GM19395 (cell line): ENCODE results near the gene ZNF564.
"Not testable (repeated sequence)": the region's sequence is repeated elsewhere in the genome, so short reads cannot be mapped to it uniquely, and the experiment has no call there.

Experiments used
- ATAC-seq: cut with Tn5 transposase; IDR thresholded peaks from one replicate; pipeline ENCODE4 v1.9.1; 2021; ENCODE audit warnings: mild to moderate bottlenecking, moderate library complexity; ENCODE audit not compliant: unreplicated experiment

Gene ZNF564

GRCh38 chr19:12551060-12551832 lies at the start of gene ZNF564:
TSS of gene ZNF564 (minus strand) at chr19:12551482. CDS start at chr19:12551332, 150 bp downstream.
- peak; percentile 97 for ATAC-seq

GRCh38 chr19:12597594-12597993 lies 46.3 kb upstream of the ZNF564 start:
- ATAC-seq = no peak

- ATAC-seq = no peak
These were observed 45.8 kb upstream of the ZNF564 start for GRCh38 chr19:12596927-12597548.

- no peak for ATAC-seq
These were observed 45.2 kb upstream of the ZNF564 start for GRCh38 chr19:12596485-12596884.

- no peak for ATAC-seq
These were observed 29.8 kb upstream of the ZNF564 start for GRCh38 chr19:12581100-12581499.

GRCh38 chr19:12580180-12580694 lies 29.0 kb upstream of the ZNF564 start:
- ATAC-seq = no peak

- no peak for ATAC-seq
These were observed 27.4 kb upstream of the ZNF564 start for GRCh38 chr19:12578641-12579040.

GRCh38 chr19:12574036-12574435 lies 22.8 kb upstream of the ZNF564 start:
- ATAC-seq = no peak

- ATAC-seq = no peak
These were observed 16.7 kb upstream of the ZNF564 start for GRCh38 chr19:12567951-12568350.

- ATAC-seq = not testable (repeated sequence)
These were observed 15.1 kb upstream of the ZNF564 start for GRCh38 chr19:12566380-12566779.

GRCh38 chr19:12564016-12564664 lies 12.9 kb upstream of the ZNF564 start:
- no peak for ATAC-seq

- ATAC-seq = no peak
These were observed 4.2 kb upstream of the ZNF564 start for GRCh38 chr19:12555456-12555930.

- ATAC-seq = no peak
These were observed 4.4 kb downstream of the ZNF564 start for GRCh38 chr19:12546903-12547302.

GRCh38 chr19:12546068-12546467 lies 5.2 kb downstream of the ZNF564 start:
- ATAC-seq = no peak

GRCh38 chr19:12545267-12545666 lies 6.0 kb downstream of the ZNF564 start:
- ATAC-seq = no peak

- ATAC-seq = no peak
These were observed 6.8 kb downstream of the ZNF564 start for GRCh38 chr19:12544401-12544876.

GRCh38 chr19:12543855-12544254 lies 7.4 kb downstream of the ZNF564 start:
- no peak for ATAC-seq

GRCh38 chr19:12527034-12527836 lies 24.0 kb downstream of the ZNF564 start:
- no peak for ATAC-seq

GRCh38 chr19:12526542-12526941 lies 24.7 kb downstream of the ZNF564 start:
- ATAC-seq = no peak

GRCh38 chr19:12521996-12522395 lies 29.3 kb downstream of the ZNF564 start:
- no peak for ATAC-seq
